HCT116 (cell line): ENCODE results near the gene PUM1.

Experiments used
- EZH2 ChIP-seq: fragments of 200-600 bp; sonication (generic); IDR thresholded peaks from 2 replicates; pipeline ENCODE4 v1.6.1; 2017; ENCODE audit warnings: antibody characterized with exemption, mixed run types
- EZH2phosphoT487 ChIP-seq: fragments of 200-600 bp; IDR thresholded peaks from 2 replicates; pipeline ENCODE4 v1.6.1; 2018; ENCODE audit warnings: antibody characterized with exemption, borderline replicate concordance
- JUND ChIP-seq: IDR thresholded peaks from 2 replicates; pipeline ENCODE4 v1.6.1; 2012
- POLR2A ChIP-seq: IDR thresholded peaks from 2 replicates; pipeline ENCODE4 v1.7.0; 2011; ENCODE audit warnings: borderline replicate concordance; ENCODE audit not compliant: insufficient read depth, insufficient read length; ENCODE audit errors: extremely low read depth
- POLR2AphosphoS5 ChIP-seq: IDR thresholded peaks from 2 replicates; pipeline ENCODE4 v1.6.1; 2011; ENCODE audit warnings: mild to moderate bottlenecking, low read depth, low read length, moderate library complexity
- RAD21 ChIP-seq: IDR thresholded peaks from 2 replicates; pipeline ENCODE4 v1.6.1; 2012; ENCODE audit warnings: low read depth, mild to moderate bottlenecking
- SIN3A ChIP-seq: IDR thresholded peaks from 2 replicates; pipeline ENCODE4 v1.6.1; 2012; ENCODE audit warnings: low read depth
- TF ChIP-seq, protein P1 (sequence below), 3 experiments: fragments of 200-600 bp in 1 of 3; sonication (generic) in 1 of 3; IDR thresholded peaks in 2 of 3; conservative IDR thresholded peaks in 1 of 3; 2 replicates each; pipeline ENCODE4 v1.5.1; 2012 to 2017; ENCODE audit warnings: low read depth in 2 of 3, low read length in 2 of 3, antibody characterized with exemption in 1 of 3, borderline replicate concordance in 1 of 3, control low read depth in 1 of 3, mild to moderate bottlenecking in 1 of 3, mixed read lengths in 1 of 3, mixed run types in 1 of 3, moderate library complexity in 1 of 3; ENCODE audit not compliant: insufficient read depth in 1 of 3
- TF ChIP-seq, protein P2 (sequence below): IDR thresholded peaks from 2 replicates; pipeline ENCODE4 v1.6.1; 2012
- TF ChIP-seq, protein P3 (sequence below): IDR thresholded peaks from 2 replicates; pipeline ENCODE4 v1.6.1; 2012; ENCODE audit warnings: low read depth

DNA sequence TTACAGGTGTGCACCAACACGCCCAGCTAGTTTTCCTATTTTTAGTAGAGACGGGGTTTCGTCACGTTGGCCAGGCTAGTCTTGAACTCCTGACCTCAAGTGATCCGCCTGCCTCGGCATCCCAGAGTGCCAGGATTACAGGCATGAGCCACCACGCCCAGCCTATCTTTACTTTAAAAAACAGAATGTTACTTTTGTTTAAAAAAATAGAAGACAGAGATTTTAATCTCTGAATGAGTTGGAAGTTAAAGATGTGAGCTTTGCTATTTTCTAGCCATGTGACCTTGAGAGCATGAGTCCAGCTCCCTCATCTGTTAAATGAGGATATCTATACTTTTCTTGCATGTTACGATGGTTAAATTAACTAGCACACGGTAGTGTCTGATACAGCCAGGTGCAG lies 3.9 kb upstream of the PUM1 start:
- TF ChIP-seq RAD21 (no peak), POLR2A (no peak), EZH2 (no peak), POLR2AphosphoS5 (no peak), EZH2phosphoT487 (no peak), JUND (no peak), SIN3A (no peak)
- TF ChIP-seq, protein P1, sequence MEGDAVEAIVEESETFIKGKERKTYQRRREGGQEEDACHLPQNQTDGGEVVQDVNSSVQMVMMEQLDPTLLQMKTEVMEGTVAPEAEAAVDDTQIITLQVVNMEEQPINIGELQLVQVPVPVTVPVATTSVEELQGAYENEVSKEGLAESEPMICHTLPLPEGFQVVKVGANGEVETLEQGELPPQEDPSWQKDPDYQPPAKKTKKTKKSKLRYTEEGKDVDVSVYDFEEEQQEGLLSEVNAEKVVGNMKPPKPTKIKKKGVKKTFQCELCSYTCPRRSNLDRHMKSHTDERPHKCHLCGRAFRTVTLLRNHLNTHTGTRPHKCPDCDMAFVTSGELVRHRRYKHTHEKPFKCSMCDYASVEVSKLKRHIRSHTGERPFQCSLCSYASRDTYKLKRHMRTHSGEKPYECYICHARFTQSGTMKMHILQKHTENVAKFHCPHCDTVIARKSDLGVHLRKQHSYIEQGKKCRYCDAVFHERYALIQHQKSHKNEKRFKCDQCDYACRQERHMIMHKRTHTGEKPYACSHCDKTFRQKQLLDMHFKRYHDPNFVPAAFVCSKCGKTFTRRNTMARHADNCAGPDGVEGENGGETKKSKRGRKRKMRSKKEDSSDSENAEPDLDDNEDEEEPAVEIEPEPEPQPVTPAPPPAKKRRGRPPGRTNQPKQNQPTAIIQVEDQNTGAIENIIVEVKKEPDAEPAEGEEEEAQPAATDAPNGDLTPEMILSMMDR (IDR thresholded peaks at IDR 0.05 in 2 of 3, conservative IDR thresholded peaks at IDR 0.05 in 1 of 3; ENCODE audit: borderline replicate concordance in 1 of 3, insufficient read depth in 1 of 3, low read depth in 2 of 3, low read length in 2 of 3), result no peak
- TF ChIP-seq, protein P2, sequence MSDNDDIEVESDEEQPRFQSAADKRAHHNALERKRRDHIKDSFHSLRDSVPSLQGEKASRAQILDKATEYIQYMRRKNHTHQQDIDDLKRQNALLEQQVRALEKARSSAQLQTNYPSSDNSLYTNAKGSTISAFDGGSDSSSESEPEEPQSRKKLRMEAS, result no peak
- TF ChIP-seq, protein P3, sequence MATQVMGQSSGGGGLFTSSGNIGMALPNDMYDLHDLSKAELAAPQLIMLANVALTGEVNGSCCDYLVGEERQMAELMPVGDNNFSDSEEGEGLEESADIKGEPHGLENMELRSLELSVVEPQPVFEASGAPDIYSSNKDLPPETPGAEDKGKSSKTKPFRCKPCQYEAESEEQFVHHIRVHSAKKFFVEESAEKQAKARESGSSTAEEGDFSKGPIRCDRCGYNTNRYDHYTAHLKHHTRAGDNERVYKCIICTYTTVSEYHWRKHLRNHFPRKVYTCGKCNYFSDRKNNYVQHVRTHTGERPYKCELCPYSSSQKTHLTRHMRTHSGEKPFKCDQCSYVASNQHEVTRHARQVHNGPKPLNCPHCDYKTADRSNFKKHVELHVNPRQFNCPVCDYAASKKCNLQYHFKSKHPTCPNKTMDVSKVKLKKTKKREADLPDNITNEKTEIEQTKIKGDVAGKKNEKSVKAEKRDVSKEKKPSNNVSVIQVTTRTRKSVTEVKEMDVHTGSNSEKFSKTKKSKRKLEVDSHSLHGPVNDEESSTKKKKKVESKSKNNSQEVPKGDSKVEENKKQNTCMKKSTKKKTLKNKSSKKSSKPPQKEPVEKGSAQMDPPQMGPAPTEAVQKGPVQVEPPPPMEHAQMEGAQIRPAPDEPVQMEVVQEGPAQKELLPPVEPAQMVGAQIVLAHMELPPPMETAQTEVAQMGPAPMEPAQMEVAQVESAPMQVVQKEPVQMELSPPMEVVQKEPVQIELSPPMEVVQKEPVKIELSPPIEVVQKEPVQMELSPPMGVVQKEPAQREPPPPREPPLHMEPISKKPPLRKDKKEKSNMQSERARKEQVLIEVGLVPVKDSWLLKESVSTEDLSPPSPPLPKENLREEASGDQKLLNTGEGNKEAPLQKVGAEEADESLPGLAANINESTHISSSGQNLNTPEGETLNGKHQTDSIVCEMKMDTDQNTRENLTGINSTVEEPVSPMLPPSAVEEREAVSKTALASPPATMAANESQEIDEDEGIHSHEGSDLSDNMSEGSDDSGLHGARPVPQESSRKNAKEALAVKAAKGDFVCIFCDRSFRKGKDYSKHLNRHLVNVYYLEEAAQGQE, result no peak
